Mucosa of gallbladder (tissue), 1 donor: ENCODE data around the gene FAM110A. TPM values are rescaled to one million over a fixed set of nuclear protein-coding genes. Genes with fewer than 3 reads are reported as not detected.
A peak's percentile ranks its signal among the peaks of the same experiment; 100 is the strongest.
"Not testable (repeated sequence)": the region's sequence is repeated elsewhere in the genome, so short reads cannot be mapped to it uniquely, and the experiment has no call there.

Experiments
- DNase-seq: peaks from one replicate; pipeline ENCODE4 v3.0.0-alpha.2; 2020; ENCODE audit warnings: low spot score
- total RNA-seq: library from RNA; stranded (reverse); gene quantifications from one replicate; pipeline ENCODE4 v1.2.1, GENCODE V29; 2021
- donor health status: DM: no; HTN: no; CAD: no.

The FAM110A gene
- 16.1 TPM for total RNA-seq

DNA sequence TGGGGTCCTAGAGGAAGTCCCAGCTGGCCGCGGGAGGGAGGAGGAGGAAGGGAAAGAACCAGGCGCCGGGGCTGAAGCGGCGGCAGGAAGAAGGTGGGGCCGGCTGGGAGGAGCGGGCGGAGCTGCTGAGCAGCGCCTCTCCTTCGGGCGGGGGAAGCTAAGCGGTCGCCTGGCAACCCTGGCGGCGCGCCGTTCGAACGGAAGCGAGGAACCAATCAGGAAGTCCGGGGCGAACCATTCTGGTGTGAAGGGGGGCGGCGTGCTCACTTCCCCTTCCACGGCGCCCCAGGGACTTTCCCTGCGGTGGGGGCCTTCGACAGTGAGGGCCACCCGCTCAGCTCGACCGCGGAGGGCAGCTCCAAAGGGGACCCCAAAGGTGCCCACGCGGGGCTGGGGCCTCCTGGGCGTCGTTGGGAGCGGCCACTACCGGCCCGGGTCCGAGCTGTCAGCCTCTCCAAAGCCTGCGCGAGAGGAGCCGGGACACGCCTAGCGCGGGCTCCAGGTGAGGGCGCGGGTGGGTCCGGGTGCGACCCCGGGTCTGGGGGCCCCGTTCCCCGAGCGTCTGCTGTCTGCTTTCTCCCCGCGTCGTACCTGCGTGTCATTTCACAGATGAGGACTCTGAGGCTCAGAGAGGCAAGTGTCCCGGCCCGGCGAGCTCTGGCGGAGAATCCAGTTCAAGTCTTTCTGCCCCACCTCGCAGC is at the start of gene FAM110A:
Gene FAM110A, plus strand, starts transcription at position 266 of the 701 bp plus-strand sequence. CDS start 11,090 bp downstream, outside the sequence.
- peak; percentile 96 for DNase-seq

DNA sequence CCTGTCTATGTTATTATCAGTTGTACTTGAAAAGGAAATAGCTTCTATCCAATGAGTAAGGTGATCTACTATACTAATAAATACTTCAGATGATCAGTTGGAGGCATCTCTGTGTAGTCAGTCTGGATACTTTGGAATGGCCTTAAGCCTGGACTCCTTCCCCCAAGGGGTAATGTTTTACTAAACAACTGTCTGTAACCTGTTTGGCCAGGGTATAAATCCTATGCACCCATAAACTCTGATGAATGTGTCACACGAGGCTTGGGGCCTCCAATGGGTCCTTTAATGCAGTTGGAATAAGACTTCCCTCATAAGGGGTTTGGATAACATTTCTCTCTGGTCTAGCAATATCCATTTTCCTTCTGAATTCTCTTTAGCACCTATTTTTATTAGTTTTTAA is 45.7 kb upstream of the FAM110A start:
- no peak for DNase-seq

DNA sequence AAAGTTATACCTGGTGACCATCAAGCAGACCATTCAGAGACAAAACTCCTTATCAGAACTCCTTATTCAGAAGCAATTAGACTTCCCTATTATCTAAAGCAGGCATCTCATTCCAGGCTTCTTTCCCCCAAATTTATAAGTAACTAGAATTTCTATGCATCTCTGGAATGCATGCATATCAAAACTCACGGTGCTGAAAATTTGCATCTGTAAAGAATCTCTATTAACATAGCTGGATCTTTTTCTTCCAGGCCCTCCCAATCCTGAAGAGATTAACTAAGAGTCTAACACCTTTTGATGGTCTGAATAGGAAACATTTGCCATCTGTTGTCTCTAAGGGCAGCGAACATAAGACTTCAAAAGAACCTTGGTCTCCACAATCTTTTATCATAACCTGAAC is 42.5 kb upstream of the FAM110A start:
- DNase-seq: no peak

DNA sequence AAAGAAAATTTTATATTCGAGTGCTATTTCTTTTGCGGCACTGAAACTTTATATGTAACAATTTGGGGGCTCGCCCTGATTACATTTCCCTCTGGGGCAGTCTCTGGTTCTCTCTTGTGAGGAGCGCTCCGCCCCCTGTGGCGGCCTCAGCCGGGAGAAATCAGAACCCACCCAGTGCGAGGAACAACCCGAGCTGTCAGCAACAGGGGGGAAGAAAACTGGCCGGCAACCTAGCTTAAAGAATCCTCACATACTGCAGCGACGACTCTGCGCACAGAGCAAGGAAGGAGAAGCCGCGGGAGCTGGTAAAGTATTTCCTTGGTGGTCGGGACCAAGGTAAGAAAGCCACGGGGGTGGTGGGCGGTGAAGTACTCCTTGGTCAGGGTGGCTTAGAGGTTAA is 41.3 kb upstream of the FAM110A start:
- DNase-seq: no peak

DNA sequence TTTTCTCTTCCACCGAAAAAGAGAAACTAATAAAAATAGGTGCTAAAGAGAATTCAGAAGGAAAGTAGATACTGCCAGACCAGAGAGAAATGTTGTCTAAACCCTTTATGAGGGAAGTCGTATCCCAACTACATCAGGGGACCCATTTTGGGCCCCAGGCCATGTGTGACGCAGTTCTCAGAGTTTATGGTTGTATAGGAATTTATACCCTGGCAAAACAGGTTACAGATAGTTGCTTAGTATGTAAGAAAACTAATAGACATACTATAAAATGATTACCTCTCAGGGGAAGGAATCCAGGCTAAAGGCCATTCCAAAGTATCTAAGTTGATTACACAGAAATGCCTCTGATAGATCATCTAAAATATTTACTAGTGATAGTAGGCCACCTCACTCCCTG is 36.6 kb upstream of the FAM110A start:
- no peak for DNase-seq

DNA sequence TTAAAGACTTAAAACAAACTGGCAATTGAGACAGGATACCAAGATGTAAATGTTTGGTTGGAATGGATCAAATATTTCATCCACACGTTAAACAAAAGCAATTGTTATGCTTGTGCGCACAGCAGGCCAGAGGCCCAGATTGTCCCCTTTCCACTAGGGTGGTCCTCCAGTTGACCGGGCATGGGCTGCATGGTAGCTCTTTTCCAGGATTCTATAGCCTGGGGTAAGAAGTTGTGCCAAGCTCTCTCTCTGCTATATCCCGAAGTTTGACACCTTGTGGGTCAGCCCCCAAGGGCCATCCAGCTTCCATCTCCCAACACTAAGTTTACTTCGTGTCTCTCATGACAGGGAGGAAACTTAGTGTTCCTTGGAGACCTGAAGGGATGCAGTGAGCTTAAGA is 34.8 kb upstream of the FAM110A start:
- not testable (repeated sequence) for DNase-seq

DNA sequence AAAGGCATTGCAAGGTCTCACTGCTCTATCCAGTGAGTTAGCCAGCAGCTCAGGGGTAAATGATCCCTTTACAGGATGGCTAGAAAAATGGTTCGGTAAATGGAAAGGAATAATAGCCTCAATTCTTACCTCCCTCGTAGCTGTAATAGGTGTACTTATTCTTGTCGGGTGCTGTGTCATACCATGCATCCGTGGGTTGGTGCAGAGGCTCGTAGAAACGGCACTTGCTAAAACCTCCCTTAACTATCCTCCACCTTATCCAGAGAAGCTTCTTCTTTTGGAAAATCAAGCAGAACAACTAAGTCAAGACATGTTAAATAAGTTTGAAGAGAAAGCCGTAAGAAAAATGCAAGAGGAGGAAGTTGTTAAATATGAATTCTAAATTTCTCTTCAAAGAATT is 33.5 kb upstream of the FAM110A start:
- not testable (repeated sequence) for DNase-seq

DNA sequence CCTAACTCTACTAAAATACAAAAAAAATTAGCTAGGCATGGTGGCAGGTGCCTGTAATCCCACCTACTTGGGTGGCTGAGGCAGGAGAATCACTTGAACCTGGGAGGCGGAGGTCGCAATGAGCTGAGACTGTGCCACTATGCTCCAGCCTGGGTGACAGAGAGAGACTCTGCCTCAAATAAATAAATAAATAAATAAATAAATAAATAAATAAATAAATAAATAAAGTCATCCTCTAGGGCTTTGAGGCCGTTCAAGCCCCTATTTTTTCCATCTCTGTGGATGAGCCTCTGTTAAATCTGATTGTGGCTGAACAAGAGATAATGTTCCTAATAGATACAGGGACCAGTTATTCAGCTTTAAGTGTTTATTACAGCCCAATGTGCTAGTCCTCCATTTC is 31.8 kb upstream of the FAM110A start:
- no peak for DNase-seq

DNA sequence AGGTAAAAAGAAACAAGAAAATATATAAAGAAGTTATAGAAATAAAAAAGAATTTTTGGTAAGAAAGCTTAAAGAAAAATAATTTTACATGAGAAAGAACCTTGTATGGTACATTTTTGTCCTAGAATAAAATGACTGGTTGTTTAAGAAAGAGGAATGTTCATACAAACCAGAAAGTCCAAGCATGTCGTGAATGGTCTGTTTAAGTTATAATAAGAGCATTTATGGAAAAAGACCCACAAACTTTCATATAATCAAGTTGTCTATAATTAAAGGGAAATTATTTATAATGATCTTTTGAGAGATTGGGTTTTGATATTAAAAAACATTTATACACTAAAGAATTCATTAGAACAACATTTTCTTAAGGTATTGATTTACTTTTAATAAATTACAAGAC is 27.8 kb upstream of the FAM110A start:
- no peak for DNase-seq

DNA sequence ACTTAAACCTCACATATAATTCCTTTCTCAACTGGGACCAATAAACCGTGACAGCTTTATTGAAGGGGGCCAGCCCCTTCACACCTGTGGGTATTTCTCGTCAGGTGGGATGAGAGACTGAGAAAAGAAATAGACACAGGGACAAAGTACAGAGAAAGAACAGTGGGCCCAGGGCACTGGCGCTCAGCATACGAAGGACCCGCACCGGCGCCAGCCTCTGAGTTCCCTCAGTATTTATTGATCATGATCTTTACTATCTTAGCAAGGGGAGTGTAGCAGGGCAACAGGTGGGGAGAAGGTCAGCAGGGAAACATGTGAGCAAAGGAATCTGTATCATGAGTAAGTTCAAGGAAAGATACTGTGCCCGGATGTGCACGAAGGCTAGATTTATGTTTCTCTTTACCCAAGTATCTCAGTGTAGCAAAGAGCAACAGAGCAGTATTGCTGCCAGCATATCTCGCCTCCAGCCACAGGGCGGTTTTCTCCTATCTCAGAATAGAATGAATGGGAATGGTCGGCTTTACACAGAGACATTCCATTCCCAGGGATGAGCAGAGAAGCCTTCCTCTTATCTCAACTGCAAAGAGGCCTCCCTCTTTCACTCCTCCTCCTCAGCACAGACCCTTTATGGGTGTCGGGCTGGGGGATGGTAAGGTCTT is 21.6 kb upstream of the FAM110A start:
- DNase-seq: not testable (repeated sequence)

DNA sequence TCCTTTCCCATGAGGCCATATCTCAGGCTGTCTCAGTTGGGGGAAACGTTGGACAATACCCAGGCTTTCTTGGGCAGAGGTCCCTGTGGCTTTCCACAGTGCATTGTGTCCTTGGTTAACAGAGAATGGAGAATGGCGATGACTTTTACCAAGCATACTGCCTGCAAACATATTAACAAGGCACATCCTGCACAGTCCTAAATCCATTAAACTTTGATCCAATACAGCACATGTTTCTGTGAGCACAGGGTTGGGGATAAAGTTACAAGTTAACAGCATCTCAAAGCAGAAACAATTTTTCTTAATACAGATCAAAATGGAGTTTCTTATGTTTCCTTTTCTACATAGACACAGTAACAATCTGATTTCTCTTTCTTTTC is 21.1 kb upstream of the FAM110A start:
- DNase-seq: not testable (repeated sequence)

DNA sequence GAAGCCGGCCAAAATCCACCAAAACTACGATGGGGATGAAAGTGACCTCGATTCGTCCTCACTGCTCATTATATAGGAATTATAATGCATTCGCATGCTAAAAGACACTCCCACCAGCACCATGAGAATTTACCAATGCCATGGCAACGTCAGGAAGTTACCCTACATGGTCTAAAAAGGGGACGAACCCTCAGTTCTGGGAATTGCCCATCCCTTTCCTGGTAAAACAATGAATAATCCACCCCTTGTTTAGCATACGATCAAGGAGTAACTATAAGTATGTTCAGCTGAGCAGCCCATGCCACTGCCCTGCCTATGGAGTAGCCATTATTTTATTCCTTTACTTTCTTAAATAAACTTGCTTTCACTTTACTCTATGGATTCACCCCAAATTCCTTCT is 20.1 kb upstream of the FAM110A start:
- no peak for DNase-seq

DNA sequence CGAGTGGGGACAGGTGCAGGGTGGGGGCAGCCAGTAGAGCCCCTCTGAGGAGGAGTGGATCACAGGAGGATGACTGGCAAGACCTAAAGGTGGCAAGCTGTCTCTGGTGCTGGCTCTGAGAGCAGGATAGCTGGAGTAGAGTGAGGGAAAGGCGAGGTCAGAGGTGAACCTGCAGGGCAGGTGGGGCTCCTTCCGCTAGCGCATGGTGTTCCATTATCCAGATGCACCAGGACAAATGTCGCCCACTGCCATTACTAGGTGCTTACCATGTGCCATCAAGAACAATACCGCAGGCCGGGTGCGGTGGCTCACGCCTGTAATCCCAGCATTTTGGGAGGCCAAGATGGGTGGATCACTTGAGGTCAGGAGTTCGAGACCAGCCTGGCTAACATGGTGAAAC is 18.3 kb upstream of the FAM110A start:
- no peak for DNase-seq

DNA sequence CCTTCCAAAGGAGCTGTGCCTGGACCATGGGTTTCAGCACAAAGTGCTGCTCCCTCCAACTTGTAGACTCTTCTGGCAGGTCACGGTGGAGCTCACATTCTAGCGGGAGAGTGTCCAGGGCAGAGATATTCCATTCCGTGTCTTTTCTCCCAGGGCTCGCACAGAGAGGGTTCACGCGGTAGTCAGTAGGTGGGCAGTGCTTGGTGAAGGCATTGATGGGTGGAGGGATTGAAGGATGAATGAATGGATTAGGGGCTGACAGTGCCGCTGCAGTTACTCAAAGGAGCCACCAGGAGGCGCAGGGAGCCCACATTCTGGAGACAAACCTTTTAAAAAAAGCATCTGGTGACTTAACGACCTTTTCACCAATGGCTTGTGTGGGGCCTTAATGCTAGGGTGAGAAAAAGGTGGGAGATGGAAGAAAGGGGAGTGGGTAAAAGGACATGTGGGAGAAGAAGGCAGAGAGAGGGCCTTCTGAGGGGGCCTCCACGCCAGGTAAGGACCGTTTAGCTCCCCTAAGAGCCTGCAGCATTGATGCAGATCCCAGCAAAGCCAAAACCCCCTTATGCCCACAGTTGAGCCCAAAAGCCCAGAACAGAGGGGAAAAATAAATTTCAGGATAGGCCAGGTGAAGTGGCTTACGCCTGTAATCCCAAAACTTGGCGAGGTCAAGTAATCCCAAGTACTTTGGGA is 17.5 kb upstream of the FAM110A start:
- DNase-seq: peak; percentile 59

DNA sequence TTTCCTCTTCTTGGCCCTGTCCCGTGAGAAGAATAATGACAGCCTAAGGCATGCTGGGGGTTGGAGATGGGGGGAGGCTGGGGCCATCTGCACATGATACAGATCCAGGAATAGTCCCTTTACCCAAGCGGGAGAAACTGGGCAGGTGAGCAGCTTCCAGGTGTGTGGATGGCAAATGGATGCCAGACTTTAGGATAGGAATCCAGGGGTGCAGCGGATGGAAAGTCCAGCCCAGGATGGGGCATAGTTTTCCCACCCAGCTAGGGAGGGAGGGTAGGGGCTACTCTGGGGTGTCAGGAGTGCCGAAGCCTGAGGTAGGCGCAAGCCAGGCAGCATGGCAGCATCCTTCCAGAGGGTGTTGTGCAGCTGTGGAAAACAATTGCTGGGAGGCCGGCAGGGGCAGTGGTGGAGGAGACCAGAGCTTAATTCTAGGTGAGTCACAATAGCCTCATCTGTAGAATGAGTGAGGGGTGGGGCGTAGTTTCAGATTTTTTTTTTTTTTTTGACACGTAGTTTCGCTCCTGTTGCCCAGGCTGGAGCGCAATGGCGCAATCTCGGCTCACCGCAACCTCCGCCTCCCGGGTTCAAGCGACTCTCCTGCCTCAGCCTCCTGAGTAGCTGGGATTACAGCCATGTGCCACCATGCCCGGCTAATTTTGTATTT is 15.4 kb upstream of the FAM110A start:
- no peak for DNase-seq

DNA sequence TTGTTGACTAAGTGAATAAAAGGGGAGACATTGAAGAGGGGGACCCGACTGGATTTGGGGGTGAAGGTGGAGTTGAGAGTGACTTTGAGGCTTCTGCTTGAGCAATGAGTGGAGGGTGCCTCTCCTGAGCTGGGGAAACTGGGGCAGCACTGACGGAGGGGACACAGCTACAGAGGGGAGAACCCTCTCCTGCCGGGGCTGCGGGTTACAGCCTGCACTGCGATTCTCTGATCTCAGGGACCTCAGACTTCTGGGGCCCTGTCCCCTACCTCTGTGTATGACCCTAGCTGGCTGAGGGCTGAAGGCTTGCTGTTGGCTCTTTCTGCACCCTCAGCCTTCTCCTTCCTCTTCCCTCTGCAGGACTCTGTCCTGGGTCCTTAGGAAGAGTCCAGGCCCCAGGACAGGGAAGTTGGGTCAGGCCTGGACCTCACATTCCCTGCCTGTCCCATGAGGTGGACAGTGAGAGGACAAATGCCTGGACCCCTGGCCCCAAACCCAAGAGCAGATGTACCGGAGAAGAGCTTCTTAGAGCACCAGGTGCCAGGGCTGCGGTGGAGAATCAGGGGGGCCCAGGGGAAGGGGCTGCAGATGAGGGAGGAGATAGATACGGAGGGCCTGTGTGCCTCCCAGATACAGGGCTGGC is 13.7 kb upstream of the FAM110A start:
- no peak for DNase-seq

DNA sequence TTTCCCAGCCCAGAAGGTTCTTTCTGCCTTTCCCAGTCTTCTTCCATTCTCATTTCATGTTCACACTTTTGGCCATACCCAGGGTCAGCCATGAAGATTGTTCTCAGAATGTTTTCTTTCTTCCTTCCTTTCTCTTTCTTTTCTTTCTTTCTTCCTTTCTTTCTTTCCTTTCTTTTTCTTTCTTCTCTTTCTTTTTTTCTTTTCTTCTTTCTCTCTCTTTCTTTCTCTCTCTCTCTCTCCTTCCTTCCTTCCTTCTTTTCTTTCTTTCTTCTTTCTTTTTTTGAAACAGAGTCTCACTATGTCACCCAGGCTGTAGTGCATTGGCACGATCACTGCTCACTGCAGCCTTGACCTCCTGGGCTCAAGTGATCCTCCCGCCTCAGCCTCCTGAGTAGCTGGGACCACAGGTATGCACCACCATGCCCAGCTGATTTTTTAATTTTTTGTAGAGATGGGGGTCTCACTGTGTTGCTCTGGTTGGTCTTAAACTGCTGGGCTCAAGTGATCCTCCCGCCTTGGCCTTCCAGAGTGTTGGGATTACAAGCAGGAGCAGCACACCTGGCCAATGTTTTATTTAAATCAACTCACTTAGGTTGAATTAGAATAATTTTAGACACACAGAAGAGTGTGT is 13.1 kb upstream of the FAM110A start:
- no peak for DNase-seq

DNA sequence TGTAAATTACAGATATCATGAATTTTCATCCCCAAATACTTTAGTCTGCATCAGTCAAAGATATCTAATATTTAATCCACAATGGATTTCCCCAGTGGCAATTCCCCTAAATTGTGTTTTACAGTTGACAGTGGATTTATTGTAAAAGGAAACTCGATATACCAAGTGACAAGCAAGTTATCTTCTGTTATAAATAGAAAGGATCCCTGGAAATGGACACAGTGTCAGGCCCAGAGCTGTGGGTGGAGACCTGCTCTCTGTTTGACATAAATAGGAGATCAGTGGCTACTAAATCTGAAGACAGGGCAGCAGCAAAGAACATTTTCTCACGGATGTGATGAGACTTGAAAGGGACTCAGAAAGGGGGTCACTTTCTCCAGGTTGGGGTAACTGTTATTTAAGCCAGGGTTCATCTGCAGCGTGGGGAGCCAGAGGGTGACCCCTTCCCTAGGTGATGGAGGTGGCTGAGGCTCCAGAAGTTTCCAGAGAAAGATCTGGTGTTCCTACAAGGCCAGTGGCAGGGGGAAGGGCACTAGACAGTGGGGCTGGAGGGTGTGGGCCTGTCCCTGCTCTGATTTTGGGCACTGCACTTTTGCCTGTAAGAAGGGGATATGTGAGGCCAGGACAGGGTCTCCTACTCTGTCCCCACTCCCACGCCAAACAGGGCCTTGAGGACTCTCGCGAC is 12.3 kb upstream of the FAM110A start:
- DNase-seq: no peak

DNA sequence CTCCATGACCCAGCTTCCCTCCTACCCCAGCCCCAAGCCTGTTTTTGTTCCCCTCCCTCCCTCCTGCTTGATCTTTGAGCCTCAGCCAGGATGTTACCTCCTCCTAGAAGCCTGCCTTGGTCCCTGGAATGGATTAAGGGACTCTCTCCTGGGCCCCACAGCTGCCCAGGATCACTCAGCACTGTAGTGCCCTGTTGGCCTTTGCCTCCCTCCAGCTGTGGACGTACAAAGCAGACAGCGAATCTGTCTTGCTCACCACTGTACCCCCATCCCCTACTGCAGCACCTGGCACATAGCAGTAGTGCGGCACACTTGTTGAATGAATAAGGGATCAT is 11.8 kb upstream of the FAM110A start:
- no peak for DNase-seq

DNA sequence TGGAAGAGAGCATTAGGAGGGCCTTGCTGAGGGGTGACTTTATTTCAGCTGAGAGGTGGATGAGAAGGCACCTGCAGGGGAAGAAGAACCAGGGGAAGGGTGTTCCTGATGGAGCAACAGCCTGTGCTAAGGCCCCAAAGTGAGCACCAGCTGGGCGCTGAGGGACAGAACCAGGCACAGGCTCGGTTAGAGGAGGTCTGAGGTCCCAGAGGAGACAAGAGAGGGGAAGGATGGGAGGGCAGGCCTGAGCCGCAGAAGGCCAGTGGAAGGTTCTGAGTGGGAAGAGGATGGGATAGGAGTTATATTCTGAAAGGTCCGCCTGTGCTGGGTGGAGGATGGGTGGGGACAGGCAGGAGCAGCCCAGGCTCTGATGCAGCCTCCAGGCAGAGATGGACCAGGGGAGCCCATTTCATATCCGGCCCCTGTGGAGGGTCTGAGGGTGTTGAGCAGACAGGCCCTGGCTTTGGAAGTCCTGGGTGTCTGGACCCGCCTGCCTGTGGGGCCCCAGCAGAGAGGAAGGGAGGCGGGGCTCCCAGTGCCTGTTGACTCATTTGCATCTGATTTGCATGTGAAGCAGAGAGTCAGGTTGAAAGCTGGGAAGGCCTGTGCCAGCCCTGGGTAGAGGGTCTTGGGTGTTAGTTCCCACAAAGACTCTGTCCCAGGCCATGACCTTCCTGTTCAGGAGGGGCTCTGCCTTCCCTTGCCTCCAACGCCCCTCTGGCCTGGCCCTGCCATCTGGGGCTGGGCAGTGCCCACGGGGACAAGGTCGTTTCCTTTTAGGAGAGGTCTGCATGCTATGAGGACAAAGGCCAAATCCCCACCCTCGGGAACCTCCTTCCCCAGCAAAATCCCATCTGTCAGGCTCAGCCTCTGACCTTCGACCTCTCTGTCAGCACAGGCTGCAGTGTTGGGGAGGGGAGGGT is 10.6 kb upstream of the FAM110A start:
- no peak for DNase-seq
